Neural progenitor cell (in vitro differentiated cells): ENCODE data around the gene NOTCH3. TPM values are rescaled to one million over a fixed set of nuclear protein-coding genes. Genes with fewer than 3 reads are reported as not detected.

Source experiments
- DNase-seq: peaks from one replicate; pipeline ENCODE4 v3.0.0-alpha.2; 2016; ENCODE audit warnings: low spot score
- H2AFZ ChIP-seq: fragments of 200-600 bp; sonication (generic); replicated peaks from 2 replicates; pipeline ENCODE4 v1.6.1; 2016; ENCODE audit warnings: antibody characterized with exemption
- H3F3A ChIP-seq: fragments of 200-600 bp; sonication (generic); 2 replicates; pipeline ENCODE4 v1.6.1; 2016; ENCODE audit warnings: antibody characterized with exemption, low read depth
- H3K27ac ChIP-seq: fragments of 200-600 bp; sonication (generic); 2 replicates; pipeline ENCODE4 v1.5.1; 2016; ENCODE audit warnings: mild to moderate bottlenecking
- H3K27me3 ChIP-seq: fragments of 200-600 bp; sonication (generic); 2 replicates; pipeline ENCODE4 v1.6.1; 2016; ENCODE audit warnings: mild to moderate bottlenecking, moderate library complexity
- H3K36me3 ChIP-seq: fragments of 200-600 bp; sonication (generic); 2 replicates; pipeline ENCODE4 v1.5.1; 2016
- H3K4me1 ChIP-seq: fragments of 200-600 bp; sonication (generic); 2 replicates; pipeline ENCODE4 v1.6.1; 2016; ENCODE audit warnings: mixed run types
- H3K4me2 ChIP-seq: fragments of 200-600 bp; sonication (generic); 2 replicates; pipeline ENCODE4 v1.6.1; 2016
- H3K4me3 ChIP-seq: fragments of 200-600 bp; sonication (generic); 2 replicates; pipeline ENCODE4 v1.5.1; 2016
- H3K79me2 ChIP-seq: fragments of 200-600 bp; sonication (generic); 2 replicates; pipeline ENCODE4 v1.6.1; 2016; ENCODE audit warnings: low read depth
- H3K9ac ChIP-seq: fragments of 200-600 bp; sonication (generic); 2 replicates; pipeline ENCODE4 v1.6.1; 2016
- H3K9me3 ChIP-seq: fragments of 200-600 bp; sonication (generic); 2 replicates; pipeline ENCODE4 v1.5.1; 2016; ENCODE audit warnings: low read depth
- H4K20me1 ChIP-seq: fragments of 200-600 bp; sonication (generic); 2 replicates; pipeline ENCODE4 v1.6.1; 2016; ENCODE audit warnings: low read depth
- H3K27ac Mint-ChIP-seq: 3 replicates; pipeline ENCODE4 v1.8.0; 2021; ENCODE audit warnings: mixed read lengths
- H3K27me3 Mint-ChIP-seq: 2 replicates; pipeline ENCODE4 v1.8.0; 2022; ENCODE audit warnings: low read depth, mild to moderate bottlenecking, inconsistent platforms, moderate library complexity, mixed read lengths; ENCODE audit not compliant: insufficient read depth
- H3K36me3 Mint-ChIP-seq: 3 replicates; pipeline ENCODE4 v1.8.0; 2021; ENCODE audit warnings: mixed read lengths
- H3K4me1 Mint-ChIP-seq: 3 replicates; pipeline ENCODE4 v1.8.0; 2021; ENCODE audit warnings: mixed read lengths
- H3K4me3 Mint-ChIP-seq: 3 replicates; pipeline ENCODE4 v1.8.0; 2021; ENCODE audit warnings: mild to moderate bottlenecking, moderate library complexity, mixed read lengths
- H3K9me3 Mint-ChIP-seq: 3 replicates; pipeline ENCODE4 v1.8.0; 2020; ENCODE audit warnings: mixed read lengths
- CTCF ChIP-seq: fragments of 200-600 bp; sonication (generic); IDR thresholded peaks from 2 replicates; pipeline ENCODE4 v1.5.1; 2017; ENCODE audit warnings: antibody characterized with exemption, mild to moderate bottlenecking
- EZH2 ChIP-seq: fragments of 200-600 bp; sonication (generic); IDR thresholded peaks from 2 replicates; pipeline ENCODE4 v1.6.1; 2017; ENCODE audit warnings: antibody characterized with exemption, mild to moderate bottlenecking, moderate library complexity
- EZH2phosphoT487 ChIP-seq: fragments of 200-600 bp; sonication (generic); IDR thresholded peaks from 2 replicates; pipeline ENCODE4 v1.6.1; 2017; ENCODE audit warnings: antibody characterized with exemption
- total RNA-seq: library from RNA; depleted of rRNA; stranded (reverse); fragments of >200 nt; gene quantifications from 2 replicates; pipeline ENCODE4 v1.2.3, GENCODE V29; 2015; ENCODE audit warnings: low replicate concordance

The NOTCH3 gene
- total RNA-seq, 1 donor from 2014 or later, result 17.1 TPM

DNA sequence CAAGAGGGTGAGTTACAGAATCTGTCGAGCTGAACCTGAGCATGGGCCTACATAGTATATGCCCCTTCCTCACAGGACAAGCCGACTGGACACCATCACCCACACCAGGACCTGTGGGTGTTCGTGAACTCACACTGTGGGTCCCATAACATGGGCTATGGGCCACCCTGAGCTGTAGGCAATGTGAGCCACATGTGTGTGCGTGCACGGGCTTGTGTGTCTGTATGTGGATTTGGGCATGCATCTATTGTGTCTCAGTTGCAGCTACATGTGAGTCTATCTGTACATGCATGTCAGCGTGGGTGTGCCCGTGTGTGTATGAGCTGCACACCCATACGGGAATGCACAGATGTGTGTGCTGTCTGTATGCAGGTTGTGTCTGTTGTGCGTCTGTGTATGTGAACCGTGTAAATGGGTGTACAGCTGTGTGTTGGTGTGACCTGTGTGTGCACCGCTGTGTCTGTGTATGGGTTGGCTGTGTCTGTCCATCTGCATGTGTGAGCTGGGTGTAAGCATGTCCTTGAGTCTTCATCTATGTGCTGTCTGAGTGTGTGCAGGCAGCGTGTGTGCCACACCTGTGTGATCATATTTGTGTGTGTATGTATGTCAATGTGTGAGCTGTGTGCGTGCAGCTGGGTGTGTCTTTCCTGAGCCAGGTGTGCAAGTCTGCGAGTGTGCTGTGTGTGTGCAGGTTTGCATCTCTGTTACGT is 1.7 kb downstream of the NOTCH3 start:
- peak overlapping the region; percentile 72 for H3K4me3 ChIP-seq
- no peak for DNase-seq
- H3K9ac ChIP-seq, result no peak overlapping the region
- H3K27me3 ChIP-seq, result no peaks in the 10 kb centered on the region
- Mint-ChIP-seq H3K4me3 (peak overlapping the region; percentile 89), H3K9me3 (no peaks in the 10 kb centered on the region), H3K4me1 (peaks cover 43% of the 10 kb centered on the region), H3K36me3 (peaks cover 16% of the 10 kb centered on the region), H3K27me3 (peaks cover 22% of the 10 kb centered on the region), H3K27ac (peak overlapping the region; percentile 91)
- H4K20me1 ChIP-seq, result peaks cover 54% of the 10 kb centered on the region
- no peaks in the 10 kb centered on the region for H3K9me3 ChIP-seq
- peak overlapping the region; percentile 95 for H3K4me2 ChIP-seq
- H3K27ac ChIP-seq, result no peak overlapping the region
- H3K79me2 ChIP-seq, result peaks cover 59% of the 10 kb centered on the region
- peaks cover 38% of the 10 kb centered on the region for H3F3A ChIP-seq
- H3K4me1 ChIP-seq, result peaks cover 14% of the 10 kb centered on the region
- H3K36me3 ChIP-seq, result no peaks in the 10 kb centered on the region
- TF ChIP-seq EZH2 (no peak), CTCF (no peak), EZH2phosphoT487 (no peak)
- H2AFZ ChIP-seq, result no peak overlapping the region

DNA sequence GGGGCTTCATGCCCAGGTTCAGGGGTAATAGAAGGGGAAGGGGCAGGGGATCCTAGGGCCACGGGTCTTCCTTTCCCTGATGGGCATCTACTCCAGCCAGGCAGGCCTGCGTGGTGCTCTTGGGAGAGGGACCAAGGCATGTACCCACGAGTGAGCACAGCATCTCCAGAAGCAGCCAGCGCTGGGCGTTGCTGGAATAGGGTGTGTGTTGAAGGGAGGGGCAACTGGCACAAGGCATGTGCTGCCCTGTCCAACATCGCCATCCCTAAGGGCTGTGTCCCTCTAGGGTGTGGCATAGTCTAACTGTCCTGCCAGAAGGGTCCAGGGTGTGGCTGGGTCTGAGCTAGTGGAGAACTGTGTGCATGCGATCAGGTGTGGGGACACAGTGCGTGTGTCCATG is 2.9 kb downstream of the NOTCH3 start:
- Histone ChIP-seq H3K4me2 (no peak overlapping the region), H2AFZ (no peak overlapping the region), H3K9ac (no peak overlapping the region), H3K79me2 (peaks cover 69% of the 10 kb centered on the region), H3K9me3 (no peaks in the 10 kb centered on the region), H3K4me3 (no peak overlapping the region), H3K4me1 (peaks cover 14% of the 10 kb centered on the region), H3K27ac (no peak overlapping the region), H3K27me3 (no peaks in the 10 kb centered on the region), H4K20me1 (peaks cover 64% of the 10 kb centered on the region), H3K36me3 (no peaks in the 10 kb centered on the region), H3F3A (peaks cover 38% of the 10 kb centered on the region)
- no peaks in the 10 kb centered on the region for H3K9me3 Mint-ChIP-seq
- H3K27me3 Mint-ChIP-seq, result peaks cover 21% of the 10 kb centered on the region
- TF ChIP-seq EZH2, result no peak
- TF ChIP-seq CTCF, result no peak
- no peak for TF ChIP-seq EZH2phosphoT487
- H3K4me3 Mint-ChIP-seq, result peak overlapping the region; percentile 89
- DNase-seq, result no peak
- peaks cover 18% of the 10 kb centered on the region for H3K36me3 Mint-ChIP-seq
- H3K4me1 Mint-ChIP-seq, result peaks cover 45% of the 10 kb centered on the region
- no peak overlapping the region for H3K27ac Mint-ChIP-seq

GRCh38 chr19:15197275-15197941 is 3.4 kb downstream of the NOTCH3 start:
- Mint-ChIP-seq H3K27me3 (peaks cover 17% of the 10 kb centered on the region), H3K36me3 (peaks cover 21% of the 10 kb centered on the region), H3K4me1 (peaks cover 42% of the 10 kb centered on the region), H3K4me3 (peak overlapping the region; percentile 89), H3K9me3 (no peaks in the 10 kb centered on the region), H3K27ac (no peak overlapping the region)
- Histone ChIP-seq H3K9me3 (no peaks in the 10 kb centered on the region), H3K4me2 (no peak overlapping the region), H2AFZ (no peak overlapping the region), H3K79me2 (peaks cover 75% of the 10 kb centered on the region), H3K4me3 (no peak overlapping the region), H3K27me3 (no peaks in the 10 kb centered on the region), H3K36me3 (no peaks in the 10 kb centered on the region), H4K20me1 (peaks cover 70% of the 10 kb centered on the region), H3K4me1 (peaks cover 14% of the 10 kb centered on the region), H3F3A (peaks cover 38% of the 10 kb centered on the region), H3K27ac (no peak overlapping the region), H3K9ac (no peak overlapping the region)
- no peak for DNase-seq
- TF ChIP-seq EZH2 (no peak), CTCF (no peak), EZH2phosphoT487 (no peak)
